ENCODE data around the gene RAB33A.

Gene RAB33A

GRCh38 chrX:130139474-130140201 is 32.1 kb upstream of the RAB33A start:
- no peak for DNase-seq (ENCODE audit: low read depth)
- H3K4me3 ChIP-seq (ENCODE audit: low read length), result no peak overlapping the region
- TF ChIP-seq CTCF (conservative IDR thresholded peaks at IDR 0.05; ENCODE audit: low read length), result no peak

GRCh38 chrX:130144509-130144908 is 27.3 kb upstream of the RAB33A start:
- DNase-seq (ENCODE audit: low read depth), result peak; percentile 39
- H3K4me3 ChIP-seq (ENCODE audit: low read length), result no peak overlapping the region
- TF ChIP-seq CTCF (conservative IDR thresholded peaks at IDR 0.05; ENCODE audit: low read length), result peak; percentile 13; the same call in 1 of the 2 replicates

- no peak overlapping the region for H3K4me3 ChIP-seq (ENCODE audit: low read length)
- no peak for DNase-seq (ENCODE audit: low read depth)
- no peak for TF ChIP-seq CTCF (conservative IDR thresholded peaks at IDR 0.05; ENCODE audit: low read length)
Measured at GRCh38 chrX:130145123-130145522, 26.6 kb upstream of the RAB33A start.

- DNase-seq (ENCODE audit: low read depth), result no peak
- TF ChIP-seq CTCF (conservative IDR thresholded peaks at IDR 0.05; ENCODE audit: low read length), result no peak
- H3K4me3 ChIP-seq (ENCODE audit: low read length), result no peak overlapping the region
Measured at GRCh38 chrX:130147631-130148030, 24.1 kb upstream of the RAB33A start.

- H3K4me3 ChIP-seq (ENCODE audit: low read length), result no peak overlapping the region
- no peak for DNase-seq (ENCODE audit: low read depth)
Measured at GRCh38 chrX:130155564-130155963, 16.2 kb upstream of the RAB33A start.

GRCh38 chrX:130158311-130158710 is 13.5 kb upstream of the RAB33A start:
- no peak for TF ChIP-seq CTCF (conservative IDR thresholded peaks at IDR 0.05; ENCODE audit: low read length)
- DNase-seq (ENCODE audit: low read depth), result no peak
- no peak overlapping the region for H3K4me3 ChIP-seq (ENCODE audit: low read length)

More at GRCh38 chrX:130155564-130155963, 16.2 kb upstream of the RAB33A start:
- no peak for TF ChIP-seq CTCF (conservative IDR thresholded peaks at IDR 0.05; ENCODE audit: low read length)

GRCh38 chrX:130159776-130160175 is 12.0 kb upstream of the RAB33A start:
- no peak overlapping the region for H3K4me3 ChIP-seq (ENCODE audit: low read length)
- no peak for TF ChIP-seq CTCF (conservative IDR thresholded peaks at IDR 0.05; ENCODE audit: low read length)

More at GRCh38 chrX:130159776-130160175, 12.0 kb upstream of the RAB33A start:
- DNase-seq (ENCODE audit: low read depth), result no peak

Data from AG10803 (cell line).